NCI-H128 (cell line): ENCODE results near the gene MAG.

Experiments used
- DNase-seq: peaks from one replicate; lab custom pipeline; 2025; ENCODE audit not compliant: unreplicated experiment; lab: John Stamatoyannopoulos, UW

MAG gene

GRCh38 chr19:35265126-35265899 is 26.6 kb upstream of the MAG start:
- DNase-seq, result no peak

DNA sequence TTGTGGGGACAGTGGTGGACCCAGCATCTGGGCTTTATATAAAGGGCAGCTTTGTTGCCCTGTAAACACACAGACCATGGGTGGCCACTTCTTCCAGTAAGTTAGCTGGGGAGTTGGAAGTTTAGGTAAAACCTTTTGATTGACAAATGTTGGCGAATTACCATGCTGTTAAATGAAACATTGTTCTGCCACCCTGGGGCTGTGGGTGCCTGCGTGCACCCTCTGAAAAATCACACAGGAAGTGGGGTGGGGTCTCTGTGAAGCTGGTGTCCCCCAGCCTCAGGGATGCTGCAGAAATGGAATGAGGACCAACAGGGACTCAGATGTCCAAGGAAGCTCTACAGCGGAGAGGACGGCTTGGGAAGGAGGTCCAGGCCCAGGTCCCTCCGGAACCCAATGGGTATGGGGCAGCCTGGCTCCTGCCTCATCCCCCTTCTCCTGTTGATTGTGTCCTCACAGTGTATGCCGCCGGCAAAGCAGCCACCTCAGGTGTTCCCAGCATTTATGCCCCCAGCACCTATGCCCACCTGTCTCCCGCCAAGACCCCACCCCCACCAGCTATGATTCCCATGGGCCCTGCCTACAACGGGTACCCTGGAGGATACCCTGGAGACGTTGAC is 26.0 kb upstream of the MAG start:
- no peak for DNase-seq

DNA sequence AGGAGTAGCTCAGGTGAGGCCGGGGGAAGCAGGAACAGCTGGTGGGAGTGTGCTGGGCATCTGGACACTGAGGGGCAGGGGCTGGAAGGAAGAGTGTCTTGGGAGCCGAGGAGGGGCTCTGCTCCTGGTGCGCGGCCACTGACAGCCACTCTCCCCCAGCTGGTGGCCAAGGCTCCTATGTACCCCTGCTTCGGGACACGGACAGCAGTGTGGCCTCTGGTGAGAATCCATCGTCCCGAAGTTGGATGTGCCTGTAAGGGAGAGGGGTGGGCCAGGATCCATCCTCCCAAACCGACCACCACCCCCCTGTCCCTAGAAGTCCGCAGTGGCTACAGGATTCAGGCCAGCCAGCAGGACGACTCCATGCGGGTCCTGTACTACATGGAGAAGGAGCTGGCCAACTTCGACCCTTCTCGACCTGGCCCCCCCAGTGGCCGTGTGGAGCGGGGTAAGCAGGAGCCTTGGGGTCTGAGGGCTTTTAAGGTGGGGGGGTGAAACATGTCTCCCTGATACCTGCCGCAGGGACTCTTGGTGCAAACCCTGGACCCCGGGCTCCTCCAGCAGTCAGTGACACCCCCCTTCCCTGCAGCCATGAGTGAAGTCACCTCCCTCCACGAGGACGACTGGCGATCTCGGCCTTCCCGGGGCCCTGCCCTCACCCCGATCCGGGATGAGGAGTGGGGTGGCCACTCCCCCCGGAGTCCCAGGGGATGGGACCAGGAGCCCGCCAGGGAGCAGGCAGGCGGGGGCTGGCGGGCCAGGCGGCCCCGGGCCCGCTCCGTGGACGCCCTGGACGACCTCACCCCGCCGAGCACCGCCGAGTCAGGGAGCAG is 25.2 kb upstream of the MAG start:
- DNase-seq, result no peak

DNA sequence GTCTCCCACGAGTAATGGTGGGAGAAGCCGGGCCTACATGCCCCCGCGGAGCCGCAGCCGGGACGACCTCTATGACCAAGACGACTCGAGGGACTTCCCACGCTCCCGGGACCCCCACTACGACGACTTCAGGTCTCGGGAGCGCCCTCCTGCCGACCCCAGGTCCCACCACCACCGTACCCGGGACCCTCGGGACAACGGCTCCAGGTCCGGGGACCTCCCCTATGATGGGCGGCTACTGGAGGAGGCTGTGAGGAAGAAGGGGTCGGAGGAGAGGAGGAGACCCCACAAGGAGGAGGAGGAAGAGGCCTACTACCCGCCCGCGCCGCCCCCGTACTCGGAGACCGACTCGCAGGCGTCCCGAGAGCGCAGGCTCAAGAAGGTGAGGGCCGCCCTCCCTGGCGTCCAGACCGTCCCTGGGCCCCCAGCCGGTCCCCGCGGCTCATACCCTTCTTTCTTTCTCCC is 24.6 kb upstream of the MAG start:
- DNase-seq, result no peak

DNA sequence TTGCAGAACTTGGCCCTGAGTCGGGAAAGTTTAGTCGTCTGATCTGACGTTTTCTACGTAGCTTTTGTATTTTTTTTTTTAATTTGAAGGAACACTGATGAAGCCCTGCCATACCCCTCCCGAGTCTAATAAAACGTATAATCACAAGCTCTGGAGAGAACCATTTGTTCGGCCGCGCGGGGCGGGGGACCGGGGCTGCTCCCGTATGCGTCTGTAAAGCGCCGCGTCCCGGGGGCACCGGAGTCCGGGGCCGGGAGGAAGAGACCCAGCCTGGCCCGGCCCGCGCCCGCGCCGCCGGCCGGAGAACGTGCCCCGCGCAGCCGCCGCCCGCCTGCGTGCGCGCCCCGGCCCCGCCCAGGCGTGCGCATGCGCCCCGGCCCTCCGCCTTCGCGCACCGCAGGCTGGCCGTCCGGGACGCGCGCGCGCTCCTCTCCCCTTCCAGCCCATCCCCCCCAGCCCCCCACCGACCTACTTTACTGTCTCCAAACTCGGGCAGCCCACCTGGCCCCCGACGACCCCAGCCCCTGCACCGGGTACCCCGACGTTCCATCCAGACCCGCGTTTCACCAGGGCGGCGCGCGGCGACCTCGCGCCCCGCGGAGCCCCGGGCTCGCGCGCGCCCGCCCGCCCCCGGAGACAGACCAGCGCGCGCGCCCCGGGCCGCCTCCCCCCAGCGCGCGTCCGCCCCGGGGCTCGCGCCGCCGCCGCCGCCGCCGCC is 24.0 kb upstream of the MAG start:
- peak; percentile 61 for DNase-seq

DNA sequence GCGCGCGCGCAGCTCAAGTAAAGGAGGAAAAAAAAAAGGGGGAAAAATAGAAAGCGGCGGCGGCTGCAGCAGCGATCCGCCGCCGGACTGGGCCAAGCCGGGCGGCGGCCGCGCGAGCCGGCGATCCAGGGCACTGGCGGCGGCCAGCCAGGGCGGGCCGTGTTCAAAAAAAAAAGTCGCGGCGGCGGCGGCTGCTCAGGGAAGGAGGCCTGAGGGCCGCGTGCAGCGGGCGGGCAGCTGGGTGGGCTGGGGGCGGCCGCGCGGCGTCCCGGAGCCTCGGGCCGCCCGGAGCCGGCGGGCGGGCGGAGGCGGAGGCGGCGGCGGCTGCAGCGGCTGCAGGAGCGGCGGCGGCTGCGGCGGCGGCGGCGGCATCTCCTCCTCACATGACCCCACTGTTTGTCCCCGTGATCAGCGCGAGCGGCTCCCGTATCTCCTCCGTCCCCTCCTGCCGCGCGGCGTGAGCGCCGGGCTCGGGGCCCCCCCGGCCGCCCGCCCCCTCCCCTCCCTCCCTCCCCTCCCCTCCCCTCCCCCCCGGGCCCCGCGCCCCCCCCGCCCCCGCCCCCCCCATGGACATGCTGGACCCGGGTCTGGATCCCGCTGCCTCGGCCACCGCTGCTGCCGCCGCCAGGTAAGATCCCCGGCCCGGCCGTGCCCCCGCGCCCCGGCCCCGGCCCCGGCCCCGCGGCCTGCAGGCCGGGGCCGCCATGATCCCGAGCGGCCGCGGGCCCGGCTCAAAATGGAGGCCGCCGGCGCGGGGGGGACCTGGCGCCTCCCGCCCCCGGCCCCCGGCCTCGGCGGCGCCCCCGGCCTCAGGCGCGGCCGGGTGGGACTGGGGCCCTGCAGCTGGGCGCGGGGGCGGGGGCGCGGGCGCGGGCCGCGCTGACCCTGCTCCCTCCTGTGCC is 23.2 kb upstream of the MAG start, which contains the start of gene USF2:
TSS of gene USF2 (plus strand) at position 427 of the 902 bp plus-strand sequence. CDS start at position 567, 140 bp downstream.
- peak; percentile 22 for DNase-seq

DNA sequence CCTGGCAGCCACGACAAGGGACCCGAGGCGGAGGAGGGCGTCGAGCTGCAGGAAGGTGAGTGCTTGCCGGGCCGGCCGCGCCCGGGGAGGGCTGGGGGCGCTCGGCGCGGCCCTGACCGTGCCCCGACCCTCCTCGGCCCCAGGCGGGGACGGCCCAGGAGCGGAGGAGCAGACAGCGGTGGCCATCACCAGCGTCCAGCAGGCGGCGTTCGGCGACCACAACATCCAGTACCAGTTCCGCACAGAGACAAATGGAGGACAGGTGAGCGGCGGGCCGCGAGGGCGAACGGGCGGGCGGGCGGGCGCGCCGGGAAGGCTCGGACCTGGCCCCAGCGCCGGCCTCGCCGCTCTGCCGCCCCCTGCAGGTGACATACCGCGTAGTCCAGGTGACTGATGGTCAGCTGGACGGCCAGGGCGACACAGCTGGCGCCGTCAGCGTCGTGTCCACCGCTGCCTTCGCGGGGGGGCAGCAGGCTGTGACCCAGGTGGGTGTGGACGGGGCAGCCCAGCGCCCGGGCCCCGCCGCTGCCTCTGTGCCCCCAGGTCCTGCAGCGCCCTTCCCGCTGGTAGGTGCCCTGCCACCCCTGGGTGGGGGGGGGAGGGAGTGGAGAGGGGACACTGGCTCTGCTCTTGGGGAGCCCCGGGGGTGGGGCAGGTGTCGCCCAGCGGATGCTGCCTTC is 22.4 kb upstream of the MAG start:
- peak; percentile 32 for DNase-seq

GRCh38 chr19:35270381-35270811 is 21.6 kb upstream of the MAG start:
- no peak for DNase-seq

DNA sequence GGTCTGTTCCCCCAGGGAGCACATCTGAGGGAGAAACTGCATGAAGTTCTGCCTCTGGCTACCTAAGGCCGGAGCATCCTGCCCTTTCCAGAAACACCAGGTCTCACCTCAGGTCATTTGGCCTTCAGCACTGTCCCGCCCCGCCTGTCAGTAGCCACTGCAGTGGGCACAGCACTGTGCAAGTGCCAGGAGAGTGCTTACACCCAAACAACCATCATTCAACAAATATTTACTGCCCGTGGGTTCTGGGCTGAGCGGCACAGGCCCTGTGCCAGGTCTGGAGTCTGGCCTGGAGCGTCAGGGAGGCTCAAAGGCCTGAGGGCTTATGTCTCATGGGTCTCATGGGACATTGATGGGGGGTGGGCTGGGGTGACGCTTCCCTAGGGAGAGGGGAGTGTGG is 20.4 kb upstream of the MAG start:
- DNase-seq, result no peak

- no peak for DNase-seq
These were observed 19.7 kb upstream of the MAG start for GRCh38 chr19:35272122-35272719.

GRCh38 chr19:35272954-35273649 is 18.9 kb upstream of the MAG start:
- no peak for DNase-seq

- DNase-seq, result no peak
These were observed 18.2 kb upstream of the MAG start for GRCh38 chr19:35273686-35274259.

- no peak for DNase-seq
These were observed 17.6 kb upstream of the MAG start for GRCh38 chr19:35274323-35274722.

GRCh38 chr19:35276706-35277281 is 15.2 kb upstream of the MAG start:
- DNase-seq, result no peak

DNA sequence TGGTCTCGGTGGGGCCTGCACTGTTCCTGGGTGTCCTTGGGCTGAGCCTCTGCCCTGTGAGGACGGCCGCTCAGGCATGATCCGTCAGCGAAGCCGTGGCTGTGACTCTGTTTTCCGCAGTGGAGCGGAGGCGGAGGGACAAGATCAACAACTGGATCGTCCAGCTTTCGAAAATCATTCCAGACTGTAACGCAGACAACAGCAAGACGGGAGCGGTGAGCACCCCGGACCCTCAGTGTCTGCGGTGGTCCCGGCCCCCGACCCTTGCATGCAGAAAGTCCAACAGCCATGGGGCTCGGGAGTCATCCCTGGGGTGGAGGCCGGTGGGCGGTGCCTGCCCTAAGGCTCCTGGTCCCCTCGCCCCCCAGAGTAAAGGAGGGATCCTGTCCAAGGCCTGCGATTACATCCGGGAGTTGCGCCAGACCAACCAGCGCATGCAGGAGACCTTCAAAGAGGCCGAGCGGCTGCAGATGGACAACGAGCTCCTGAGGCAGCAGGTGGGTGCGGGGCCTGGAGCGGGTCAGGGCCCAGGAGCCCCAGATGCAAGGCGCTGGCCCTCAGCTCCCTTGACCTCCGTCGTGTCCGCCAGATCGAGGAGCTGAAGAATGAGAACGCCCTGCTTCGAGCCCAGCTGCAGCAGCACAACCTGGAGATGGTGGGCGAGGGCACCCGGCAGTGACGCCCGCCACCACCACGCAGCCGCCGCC is 13.2 kb upstream of the MAG start:
- DNase-seq, result no peak

GRCh38 chr19:35279374-35279773 is 12.6 kb upstream of the MAG start:
- DNase-seq, result no peak
